GM21576 (cell line): Measurements from ENCODE around the gene ZNF536.

Source experiments
- ATAC-seq: cut with Tn5 transposase; IDR thresholded peaks from one replicate; pipeline ENCODE4 v1.9.1; 2021; ENCODE audit warnings: mild to moderate bottlenecking, moderate library complexity; ENCODE audit not compliant: unreplicated experiment

The ZNF536 gene

DNA sequence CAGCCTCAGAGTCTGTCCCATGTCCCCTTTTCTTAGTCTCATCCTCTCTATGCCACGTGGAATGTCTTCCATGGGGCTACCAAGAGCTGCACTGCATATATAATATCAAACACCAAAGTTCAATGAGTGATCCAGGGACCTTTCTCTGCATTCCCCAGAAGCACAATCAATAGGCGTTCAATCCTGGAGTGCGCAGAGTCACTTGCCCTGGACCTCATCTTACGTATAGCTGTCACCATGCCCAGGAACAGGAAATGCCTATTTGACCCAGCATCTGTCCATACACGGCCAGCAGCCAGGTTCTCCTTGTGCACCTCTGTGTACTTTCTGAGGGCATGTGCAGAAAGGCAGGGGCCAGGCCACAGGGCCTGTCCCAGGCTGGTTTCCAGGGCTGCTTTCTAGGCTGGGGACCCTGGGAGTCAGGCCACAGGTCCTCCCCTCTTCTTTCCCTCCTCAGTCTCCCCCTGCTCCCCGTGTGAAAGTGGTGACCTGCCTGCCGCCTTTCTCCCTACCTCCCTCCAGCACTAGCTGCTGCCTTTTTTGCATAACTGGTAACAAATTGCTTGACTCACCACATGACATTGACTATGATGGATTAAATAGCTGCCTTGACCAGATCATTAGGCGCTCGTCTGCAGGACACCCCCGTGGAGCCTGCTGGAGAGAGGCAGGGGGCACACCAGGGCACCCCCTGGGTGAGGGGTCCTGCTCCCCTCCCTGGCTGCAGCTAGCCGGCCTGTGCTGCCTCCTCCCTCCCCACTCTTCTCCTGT is 222.0 kb downstream of the ZNF536 start:
- no peak for ATAC-seq

DNA sequence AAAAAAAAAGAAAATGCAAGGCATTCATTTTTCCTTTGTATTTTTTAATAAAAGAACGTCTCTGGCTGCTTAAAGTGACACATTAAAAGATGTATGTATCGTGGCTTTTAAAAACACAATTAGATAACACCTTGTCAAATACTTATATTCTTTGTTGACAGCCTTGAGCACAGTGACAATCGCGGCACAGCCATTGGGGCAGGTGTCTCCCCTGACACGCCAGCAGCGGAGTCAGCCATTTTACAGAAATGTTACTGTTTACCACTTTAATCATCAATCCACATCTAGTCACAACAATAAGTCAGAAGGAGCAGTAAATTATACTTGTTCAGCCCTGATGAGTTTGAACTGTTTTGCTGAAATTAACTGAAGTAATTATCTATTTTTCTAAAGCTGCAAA is 224.1 kb downstream of the ZNF536 start:
- ATAC-seq = no peak

DNA sequence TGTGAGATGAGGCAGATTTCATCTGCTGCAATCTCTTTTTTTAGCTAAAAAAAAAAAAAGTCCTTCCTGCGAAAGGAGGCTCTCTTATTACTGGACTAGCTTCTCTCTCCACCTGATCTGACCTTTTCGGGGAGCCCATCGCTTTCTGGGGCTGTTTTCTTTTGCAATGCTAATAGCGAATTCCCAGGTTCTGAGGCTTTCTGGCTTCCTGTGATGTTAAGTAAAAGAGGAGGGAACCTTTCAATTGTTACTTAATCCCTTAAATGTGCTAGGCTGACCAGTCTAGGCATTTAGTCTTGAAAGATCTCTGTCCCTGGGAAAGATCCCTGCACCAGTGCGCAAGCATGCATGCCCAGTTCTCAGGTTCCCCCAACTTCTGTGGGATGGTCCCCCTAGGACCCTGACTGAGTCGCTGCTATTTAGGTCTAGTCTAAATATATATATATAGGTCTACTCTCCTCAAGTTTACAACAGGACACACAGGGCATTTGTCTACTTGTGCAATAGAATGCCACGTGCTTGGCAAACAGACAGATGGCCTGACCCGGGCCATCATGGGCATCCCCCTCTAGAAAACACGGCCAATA is 224.7 kb downstream of the ZNF536 start:
- no peak for ATAC-seq

DNA sequence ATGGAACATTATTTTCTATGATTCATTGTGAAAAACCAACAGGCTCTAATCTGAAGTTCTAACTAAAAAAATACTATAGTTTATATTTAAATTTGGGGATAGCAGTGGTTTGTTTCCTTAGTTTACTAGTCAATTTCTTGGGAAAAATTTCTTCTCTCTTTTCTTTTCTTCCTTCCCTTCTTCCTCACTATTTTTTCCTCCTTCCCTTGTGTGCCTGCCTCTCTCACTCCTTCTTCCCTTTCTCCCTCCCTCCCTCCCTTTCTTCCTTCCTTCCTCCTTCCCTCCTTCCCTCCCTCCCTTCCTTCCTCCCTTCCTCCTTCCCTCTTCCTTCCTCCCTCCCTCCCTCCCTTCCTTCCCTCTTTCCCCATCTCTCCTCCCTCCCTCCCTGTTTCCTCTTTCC is 226.5 kb downstream of the ZNF536 start:
- ATAC-seq = no peak

DNA sequence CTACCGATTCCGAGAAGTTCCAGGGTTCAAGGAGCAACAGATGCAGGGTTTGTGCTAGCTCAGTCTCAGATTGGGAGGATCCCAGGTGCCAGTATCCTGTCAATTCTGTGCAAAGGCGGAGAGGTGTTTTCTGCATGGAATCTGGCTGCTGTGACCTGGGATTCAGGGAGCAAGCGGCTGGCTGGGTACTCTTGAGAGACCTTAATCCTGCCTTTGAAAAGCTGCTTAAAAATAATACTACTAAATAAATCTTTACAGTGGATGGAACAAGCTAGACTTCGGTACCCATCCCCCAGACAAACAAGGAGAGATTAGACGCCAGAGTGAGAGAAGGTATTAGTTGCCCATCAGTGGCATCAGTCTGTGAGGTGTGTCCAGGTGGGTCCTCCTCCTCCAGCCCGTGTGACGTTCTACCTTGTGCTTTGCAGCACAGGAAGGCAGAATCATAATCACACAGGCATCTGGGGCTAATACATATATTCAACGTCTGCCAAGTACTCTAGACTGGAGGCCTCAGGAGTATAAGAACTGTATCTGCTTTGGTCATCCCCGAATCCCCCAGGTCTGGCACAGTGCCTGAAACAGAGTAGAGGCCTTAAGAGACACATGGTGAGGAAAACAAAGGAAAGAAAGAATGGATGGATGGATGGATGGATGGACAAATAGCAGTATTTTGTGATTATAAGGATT is 230.6 kb downstream of the ZNF536 start:
- no peak for ATAC-seq

DNA sequence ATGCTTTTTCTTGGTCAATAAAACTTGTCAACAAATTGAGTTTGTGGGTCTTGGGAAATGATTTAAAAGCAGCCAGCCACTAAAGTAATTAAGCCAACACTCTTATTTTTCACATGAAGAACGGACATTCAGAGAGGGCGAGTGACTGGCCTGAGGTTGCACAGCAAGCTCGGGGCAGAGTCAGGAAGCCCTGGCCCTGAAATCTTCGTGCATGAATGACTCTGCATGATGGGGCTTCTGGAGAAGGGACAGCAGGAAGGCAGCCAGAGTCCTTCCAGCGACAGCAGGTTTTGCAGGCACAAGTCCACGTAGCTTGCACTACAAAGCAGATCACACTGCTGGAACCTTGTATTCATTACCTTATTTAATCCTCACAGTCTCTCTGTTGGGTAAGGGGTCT is 232.5 kb downstream of the ZNF536 start:
- ATAC-seq = no peak

DNA sequence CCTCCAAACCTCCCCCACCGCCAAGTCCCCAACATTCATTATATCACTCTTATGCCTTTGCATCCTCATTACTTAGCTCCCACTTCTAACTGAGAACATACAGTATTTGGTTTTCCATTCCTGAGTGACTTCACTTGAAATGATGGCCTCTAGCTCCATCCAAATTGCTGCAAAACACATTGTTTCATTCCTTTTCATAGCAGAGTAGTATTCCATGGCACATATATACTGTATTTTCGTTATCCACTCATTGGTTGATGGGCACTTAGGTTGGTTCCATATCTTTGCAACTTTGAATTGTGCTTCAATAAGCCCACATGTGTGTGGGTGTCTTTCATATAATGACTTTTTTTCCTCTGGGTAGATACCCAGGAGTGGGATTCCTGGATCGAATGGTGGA is 233.1 kb downstream of the ZNF536 start:
- no peak for ATAC-seq

DNA sequence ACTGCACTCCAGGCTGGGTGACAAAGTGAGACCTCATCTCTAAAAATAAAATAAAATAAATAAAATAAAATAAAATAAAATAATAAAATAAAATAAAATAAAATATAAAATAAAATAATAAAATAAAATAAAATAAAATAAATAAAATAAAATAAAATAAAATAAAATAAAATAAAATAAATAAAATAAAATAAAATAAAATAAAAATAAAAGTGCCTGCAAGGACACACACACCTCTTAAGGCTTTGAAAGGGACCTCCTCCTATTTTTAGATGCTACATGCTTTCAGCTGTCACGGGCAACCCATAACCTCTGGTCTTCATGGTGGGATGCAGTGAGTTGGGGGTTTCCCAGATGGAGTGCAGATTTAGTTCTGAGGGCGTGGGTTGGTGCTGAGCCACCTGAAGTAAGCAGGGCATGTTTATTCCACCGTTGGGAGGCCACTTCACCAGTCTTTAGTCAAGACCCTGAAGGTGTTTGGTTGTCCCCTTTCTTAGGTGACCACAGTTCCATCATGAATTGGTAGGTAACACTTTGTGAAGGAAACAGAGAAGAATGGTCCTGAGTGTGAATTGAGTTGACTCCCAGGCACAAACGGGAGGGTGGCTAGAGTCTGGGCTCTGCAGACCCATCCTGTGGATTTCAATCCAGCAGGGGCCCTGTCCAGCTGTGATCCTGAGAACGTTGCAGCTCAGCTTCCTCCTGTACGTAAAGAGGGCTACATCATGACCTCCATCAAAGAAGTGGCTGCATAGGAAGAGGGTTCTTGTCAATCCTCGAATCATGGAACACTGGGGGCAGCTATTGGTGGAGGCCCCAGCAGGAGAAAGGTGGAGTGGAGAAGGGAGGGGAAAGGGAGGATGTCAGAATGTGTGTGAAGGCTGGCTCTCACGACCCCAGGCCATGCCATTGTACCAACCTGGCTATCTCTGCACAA is 234.2 kb downstream of the ZNF536 start:
- ATAC-seq = no peak
